Upper lobe of left lung (tissue), 4 donors: ENCODE measurements around the gene STT3B.

Experiments used
- POLR2A ChIP-seq, 4 donors: fragments of 450-650 bp; IDR thresholded peaks; one replicate each; pipeline ENCODE4 v1.5.1; 2016 to 2017; ENCODE audit warnings: antibody characterized with exemption in 4 of 4, mild to moderate bottlenecking in 2 of 4
- TF ChIP-seq, protein P1 (sequence below), 6 experiments: fragments of 450-650 bp in 4 of 6; fragments of 200-600 bp in 2 of 6; sonication (generic) in 2 of 6; IDR thresholded peaks; one replicate each; pipeline ENCODE4 v1.5.1; 2016 to 2019; ENCODE audit warnings: antibody characterized with exemption in 6 of 6

- no peak for TF ChIP-seq POLR2A (IDR thresholded peaks at IDR 0.05)
- TF ChIP-seq, protein P1, sequence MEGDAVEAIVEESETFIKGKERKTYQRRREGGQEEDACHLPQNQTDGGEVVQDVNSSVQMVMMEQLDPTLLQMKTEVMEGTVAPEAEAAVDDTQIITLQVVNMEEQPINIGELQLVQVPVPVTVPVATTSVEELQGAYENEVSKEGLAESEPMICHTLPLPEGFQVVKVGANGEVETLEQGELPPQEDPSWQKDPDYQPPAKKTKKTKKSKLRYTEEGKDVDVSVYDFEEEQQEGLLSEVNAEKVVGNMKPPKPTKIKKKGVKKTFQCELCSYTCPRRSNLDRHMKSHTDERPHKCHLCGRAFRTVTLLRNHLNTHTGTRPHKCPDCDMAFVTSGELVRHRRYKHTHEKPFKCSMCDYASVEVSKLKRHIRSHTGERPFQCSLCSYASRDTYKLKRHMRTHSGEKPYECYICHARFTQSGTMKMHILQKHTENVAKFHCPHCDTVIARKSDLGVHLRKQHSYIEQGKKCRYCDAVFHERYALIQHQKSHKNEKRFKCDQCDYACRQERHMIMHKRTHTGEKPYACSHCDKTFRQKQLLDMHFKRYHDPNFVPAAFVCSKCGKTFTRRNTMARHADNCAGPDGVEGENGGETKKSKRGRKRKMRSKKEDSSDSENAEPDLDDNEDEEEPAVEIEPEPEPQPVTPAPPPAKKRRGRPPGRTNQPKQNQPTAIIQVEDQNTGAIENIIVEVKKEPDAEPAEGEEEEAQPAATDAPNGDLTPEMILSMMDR (IDR thresholded peaks at IDR 0.05): no peak
Observed at GRCh38 chr3:31613177-31613576, 80.5 kb downstream of the STT3B start.
